Adipocyte (in vitro differentiated cells): ENCODE measurements around the gene NRG2.

Experiments used
- DNase-seq: peaks from one replicate; pipeline ENCODE4 v3.0.0-alpha.2; 2015; ENCODE audit warnings: low read depth
- H3K27me3 ChIP-seq: replicated peaks from 2 replicates; pipeline ENCODE4 v1.7.0; 2013; ENCODE audit warnings: mild to moderate bottlenecking, low read length, moderate library complexity; ENCODE audit not compliant: control insufficient read depth, insufficient read depth
- H3K36me3 ChIP-seq: 2 replicates; pipeline ENCODE4 v1.7.0; 2013; ENCODE audit warnings: low read length, mild to moderate bottlenecking, moderate library complexity; ENCODE audit not compliant: control insufficient read depth, insufficient read depth, severe bottlenecking
- H3K4me1 ChIP-seq: 2 replicates; pipeline ENCODE4 v1.7.0; 2013; ENCODE audit warnings: mild to moderate bottlenecking, low read length, moderate library complexity; ENCODE audit not compliant: control insufficient read depth, insufficient read depth
- H3K4me3 ChIP-seq: 2 replicates; pipeline ENCODE4 v1.7.0; 2013; ENCODE audit warnings: mild to moderate bottlenecking, low read length, moderate library complexity
- H3K9ac ChIP-seq: 2 replicates; pipeline ENCODE4 v1.7.0; 2013; ENCODE audit warnings: mild to moderate bottlenecking, low read length, moderate library complexity
- H3K9me3 ChIP-seq: 2 replicates; pipeline ENCODE4 v1.7.0; 2013; ENCODE audit warnings: mild to moderate bottlenecking, low read length, moderate library complexity; ENCODE audit not compliant: control insufficient read depth

Gene NRG2

GRCh38 chr5:139914218-139914807, 128.8 kb downstream of the NRG2 start:
- Histone ChIP-seq H3K4me3 (no peak overlapping the region), H3K9ac (no peak overlapping the region), H3K4me1 (peaks cover 8% of the 10 kb centered on the region), H3K9me3 (no peaks in the 10 kb centered on the region), H3K27me3 (peaks cover 3% of the 10 kb centered on the region), H3K36me3 (no peaks in the 10 kb centered on the region)
- no peak for DNase-seq

GRCh38 chr5:139912804-139913203, 130.3 kb downstream of the NRG2 start:
- peaks cover 3% of the 10 kb centered on the region for H3K27me3 ChIP-seq
- no peaks in the 10 kb centered on the region for H3K9me3 ChIP-seq
- H3K4me1 ChIP-seq, result peaks cover 11% of the 10 kb centered on the region
- H3K9ac ChIP-seq, result no peak overlapping the region
- no peaks in the 10 kb centered on the region for H3K36me3 ChIP-seq
- no peak for DNase-seq
- no peak overlapping the region for H3K4me3 ChIP-seq

GRCh38 chr5:139912158-139912557, 130.9 kb downstream of the NRG2 start:
- DNase-seq, result no peak

GRCh38 chr5:139911425-139912120, 131.5 kb downstream of the NRG2 start:
- H3K4me3 ChIP-seq, result no peak overlapping the region
- H3K36me3 ChIP-seq, result no peaks in the 10 kb centered on the region
- no peak overlapping the region for H3K9ac ChIP-seq
- no peaks in the 10 kb centered on the region for H3K9me3 ChIP-seq
- peaks cover 7% of the 10 kb centered on the region for H3K27me3 ChIP-seq
- peaks cover 11% of the 10 kb centered on the region for H3K4me1 ChIP-seq
- DNase-seq, result no peak

More at GRCh38 chr5:139912158-139912557, 130.9 kb downstream of the NRG2 start:
- H3K9me3 ChIP-seq, result no peaks in the 10 kb centered on the region
- H3K36me3 ChIP-seq, result no peaks in the 10 kb centered on the region
- no peak overlapping the region for H3K4me3 ChIP-seq
- no peak overlapping the region for H3K9ac ChIP-seq
- H3K4me1 ChIP-seq, result peaks cover 11% of the 10 kb centered on the region
- peaks cover 3% of the 10 kb centered on the region for H3K27me3 ChIP-seq

GRCh38 chr5:139910901-139911300, 132.2 kb downstream of the NRG2 start:
- peaks cover 7% of the 10 kb centered on the region for H3K27me3 ChIP-seq

GRCh38 chr5:139910036-139910435, 133.1 kb downstream of the NRG2 start:
- peaks cover 14% of the 10 kb centered on the region for H3K4me1 ChIP-seq
- H3K4me3 ChIP-seq, result no peak overlapping the region
- H3K9me3 ChIP-seq, result no peaks in the 10 kb centered on the region
- H3K27me3 ChIP-seq, result peaks cover 6% of the 10 kb centered on the region
- DNase-seq, result no peak
- no peaks in the 10 kb centered on the region for H3K36me3 ChIP-seq
- no peak overlapping the region for H3K9ac ChIP-seq

More at GRCh38 chr5:139910901-139911300, 132.2 kb downstream of the NRG2 start:
- H3K4me3 ChIP-seq, result no peak overlapping the region
- H3K36me3 ChIP-seq, result no peaks in the 10 kb centered on the region
- no peak for DNase-seq
- no peaks in the 10 kb centered on the region for H3K9me3 ChIP-seq
- peaks cover 11% of the 10 kb centered on the region for H3K4me1 ChIP-seq
- H3K9ac ChIP-seq, result no peak overlapping the region

GRCh38 chr5:139908749-139909148, 134.3 kb downstream of the NRG2 start:
- H3K9ac ChIP-seq, result no peak overlapping the region
- H3K4me1 ChIP-seq, result peaks cover 21% of the 10 kb centered on the region
- peaks cover 9% of the 10 kb centered on the region for H3K27me3 ChIP-seq
- peak; percentile 27 for DNase-seq
- H3K4me3 ChIP-seq, result no peak overlapping the region
- no peaks in the 10 kb centered on the region for H3K9me3 ChIP-seq
- no peaks in the 10 kb centered on the region for H3K36me3 ChIP-seq

GRCh38 chr5:139906661-139907060, 136.4 kb downstream of the NRG2 start:
- H3K9me3 ChIP-seq, result no peaks in the 10 kb centered on the region
- peaks cover 28% of the 10 kb centered on the region for H3K27me3 ChIP-seq
- no peak overlapping the region for H3K4me3 ChIP-seq
- H3K36me3 ChIP-seq, result no peaks in the 10 kb centered on the region
- H3K9ac ChIP-seq, result no peak overlapping the region
- peaks cover 25% of the 10 kb centered on the region for H3K4me1 ChIP-seq
- no peak for DNase-seq

GRCh38 chr5:139904816-139905661, 138.1 kb downstream of the NRG2 start:
- peak overlapping the region; percentile 74 for H3K4me3 ChIP-seq
- no peaks in the 10 kb centered on the region for H3K36me3 ChIP-seq
- DNase-seq, result peak; percentile 3
- H3K27me3 ChIP-seq, result peaks cover 40% of the 10 kb centered on the region
- peaks cover 25% of the 10 kb centered on the region for H3K4me1 ChIP-seq
- no peaks in the 10 kb centered on the region for H3K9me3 ChIP-seq
- no peak overlapping the region for H3K9ac ChIP-seq

- Histone ChIP-seq H3K36me3 (no peaks in the 10 kb centered on the region), H3K27me3 (peaks cover 41% of the 10 kb centered on the region), H3K9me3 (no peaks in the 10 kb centered on the region), H3K9ac (no peak overlapping the region), H3K4me3 (peak overlapping the region; percentile 74), H3K4me1 (peaks cover 25% of the 10 kb centered on the region)
- DNase-seq, result no peak
Measured at GRCh38 chr5:139904566-139904815, 138.6 kb downstream of the NRG2 start.

- Histone ChIP-seq H3K9ac (peak overlapping the region; percentile 50), H3K27me3 (peaks cover 41% of the 10 kb centered on the region), H3K4me3 (peak overlapping the region; percentile 74), H3K9me3 (no peaks in the 10 kb centered on the region), H3K4me1 (peaks cover 20% of the 10 kb centered on the region), H3K36me3 (no peaks in the 10 kb centered on the region)
- peak; percentile 54 for DNase-seq
Measured at GRCh38 chr5:139903795-139904565, 139.1 kb downstream of the NRG2 start.
